ENCODE results near the gene TEX51. TPM values are rescaled to one million over a fixed set of nuclear protein-coding genes. Genes with fewer than 3 reads are reported as not detected.

TEX51 gene
- total and polyA plus RNA-seq, 2 experiments from 2014 or later: not detected

- Histone ChIP-seq H3K27ac (no peak overlapping the region), H3K4me3 (no peak overlapping the region), H3K27me3 (no peaks in the 10 kb centered on the region), H3K9me3 (ENCODE audit: low read depth) (no peaks in the 10 kb centered on the region), H3K4me1 (ENCODE audit: low read depth) (no peaks in the 10 kb centered on the region), H3K36me3 (no peaks in the 10 kb centered on the region)
- no peak for DNase-seq (ENCODE audit: low read depth in 1 of 2, low spot score in 1 of 2)
- TF ChIP-seq CTCF (IDR thresholded peaks at IDR 0.05; ENCODE audit: low read depth, low read length): no peak
Measured at GRCh38 chr2:126942427-126943203, 43.9 kb downstream of the TEX51 start.

- DNase-seq (ENCODE audit: low read depth in 1 of 2, low spot score in 1 of 2): no peak
- Histone ChIP-seq H3K9me3 (ENCODE audit: low read depth) (no peaks in the 10 kb centered on the region), H3K36me3 (no peaks in the 10 kb centered on the region), H3K27ac (no peak overlapping the region), H3K27me3 (no peaks in the 10 kb centered on the region), H3K4me1 (ENCODE audit: low read depth) (no peaks in the 10 kb centered on the region), H3K4me3 (no peak overlapping the region)
- no peak for TF ChIP-seq CTCF (IDR thresholded peaks at IDR 0.05; ENCODE audit: low read depth, low read length)
Measured at GRCh38 chr2:126943612-126944348, 45.1 kb downstream of the TEX51 start.

GRCh38 chr2:126945118-126945517 is 46.4 kb downstream of the TEX51 start:
- H3K27me3 ChIP-seq: no peaks in the 10 kb centered on the region
- no peak overlapping the region for H3K4me3 ChIP-seq
- H3K27ac ChIP-seq: no peak overlapping the region
- no peaks in the 10 kb centered on the region for H3K9me3 ChIP-seq (ENCODE audit: low read depth)
- H3K4me1 ChIP-seq (ENCODE audit: low read depth): no peaks in the 10 kb centered on the region
- no peaks in the 10 kb centered on the region for H3K36me3 ChIP-seq
- peak in 1 of 2 donors; percentile 7 for DNase-seq (ENCODE audit: low read depth in 1 of 2, low spot score in 1 of 2)
- no peak for TF ChIP-seq CTCF (IDR thresholded peaks at IDR 0.05; ENCODE audit: low read depth, low read length)

GRCh38 chr2:126946318-126947102 is 47.8 kb downstream of the TEX51 start:
- H3K9me3 ChIP-seq (ENCODE audit: low read depth): no peaks in the 10 kb centered on the region
- H3K4me1 ChIP-seq (ENCODE audit: low read depth): no peaks in the 10 kb centered on the region
- no peak overlapping the region for H3K27ac ChIP-seq
- TF ChIP-seq CTCF (IDR thresholded peaks at IDR 0.05; ENCODE audit: low read depth, low read length): no peak
- H3K27me3 ChIP-seq: no peaks in the 10 kb centered on the region
- no peak for DNase-seq (ENCODE audit: low read depth in 1 of 2, low spot score in 1 of 2)
- H3K36me3 ChIP-seq: no peaks in the 10 kb centered on the region
- H3K4me3 ChIP-seq: no peak overlapping the region

- DNase-seq (ENCODE audit: low read depth in 1 of 2, low spot score in 1 of 2): no peak
- H3K4me1 ChIP-seq (ENCODE audit: low read depth): no peaks in the 10 kb centered on the region
- no peak for TF ChIP-seq CTCF (IDR thresholded peaks at IDR 0.05; ENCODE audit: low read depth, low read length)
- no peaks in the 10 kb centered on the region for H3K9me3 ChIP-seq (ENCODE audit: low read depth)
- no peak overlapping the region for H3K27ac ChIP-seq
- H3K27me3 ChIP-seq: no peaks in the 10 kb centered on the region
- no peaks in the 10 kb centered on the region for H3K36me3 ChIP-seq
- no peak overlapping the region for H3K4me3 ChIP-seq
Measured at GRCh38 chr2:126947103-126947429, 48.4 kb downstream of the TEX51 start.
